Effector memory CD8-positive, alpha-beta T cell (primary cell): ENCODE measurements around the gene TP53TG3D.
"Not testable (repeated sequence)": the region's sequence is repeated elsewhere in the genome, so short reads cannot be mapped to it uniquely, and the experiment has no call there.

Source experiments
- ATAC-seq: fragments of 150-1000 bp; cut with Tn5 transposase; replicated peaks from 2 replicates; pipeline ENCODE4 v1.10.0; 2021; ENCODE audit warnings: mild to moderate bottlenecking, moderate library complexity
- DNase-seq, 3 experiments: peaks; one replicate each; pipeline ENCODE4 v3.0.0; 2021
- H3K27ac Mint-ChIP-seq, 2 donors: one replicate each; pipeline ENCODE4 v1.8.0; 2022; ENCODE audit warnings: mild to moderate bottlenecking in 2 of 2, mixed read lengths in 2 of 2, moderate library complexity in 2 of 2
- H3K27me3 Mint-ChIP-seq, 2 donors: one replicate each; pipeline ENCODE4 v1.8.0; 2022; ENCODE audit warnings: mixed read lengths in 2 of 2
- H3K36me3 Mint-ChIP-seq: one replicate; pipeline ENCODE4 v1.8.0; 2022; ENCODE audit warnings: mild to moderate bottlenecking, moderate library complexity, mixed read lengths; ENCODE audit not compliant: insufficient read depth
- H3K4me1 Mint-ChIP-seq, 2 donors: one replicate each; pipeline ENCODE4 v1.8.0; 2022; ENCODE audit warnings: low read depth in 2 of 2, mixed read lengths in 2 of 2
- H3K4me3 Mint-ChIP-seq, 2 donors: one replicate each; pipeline ENCODE4 v1.8.0; 2022; ENCODE audit warnings: mild to moderate bottlenecking in 2 of 2, mixed read lengths in 2 of 2, moderate library complexity in 2 of 2
- H3K9me3 Mint-ChIP-seq, 2 donors: one replicate each; pipeline ENCODE4 v1.8.0; 2022; ENCODE audit warnings: mixed read lengths in 2 of 2
- total RNA-seq, 9 experiments: gene quantifications; one replicate each; lab custom pipeline; 2026; lab: John Stamatoyannopoulos, UW

TP53TG3D gene, protein sequence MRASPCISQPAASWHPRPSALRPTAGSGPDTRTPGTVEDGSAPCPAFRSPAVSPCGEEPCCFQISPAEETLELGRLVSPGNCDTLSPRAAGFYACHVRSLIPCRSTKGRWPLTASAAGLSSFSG
- 0 to 0.72 (median 0.11) reads per million in 9 experiments for total RNA-seq

DNA sequence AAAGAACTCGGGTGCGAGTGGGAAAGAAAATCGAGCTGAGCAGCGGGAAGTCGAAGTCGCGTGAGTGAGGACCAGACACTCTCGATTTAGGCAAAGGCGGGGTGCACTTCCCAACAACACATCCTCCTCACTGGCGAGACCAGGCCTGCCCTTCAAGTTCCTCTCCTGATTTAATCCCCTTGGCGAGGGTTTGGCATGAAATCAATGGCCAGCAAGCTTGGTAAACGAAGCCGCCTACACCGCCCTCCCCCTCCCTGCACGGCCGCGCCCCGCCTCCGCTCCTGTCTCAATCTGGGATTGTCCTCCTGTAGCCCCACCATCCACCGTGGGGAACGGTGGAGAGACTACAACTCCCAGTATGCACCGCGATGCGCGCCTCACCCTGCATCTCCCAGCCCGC lies at the start of gene TP53TG3D:
Gene TP53TG3D (plus strand): TSS at position 301 of the 400 bp plus-strand sequence. CDS start 68 bp downstream, at position 369.
- not testable (repeated sequence) for H3K27me3 Mint-ChIP-seq, H3K9me3 Mint-ChIP-seq, DNase-seq, H3K4me3 Mint-ChIP-seq, ATAC-seq, H3K36me3 Mint-ChIP-seq, H3K27ac Mint-ChIP-seq, H3K4me1 Mint-ChIP-seq

DNA sequence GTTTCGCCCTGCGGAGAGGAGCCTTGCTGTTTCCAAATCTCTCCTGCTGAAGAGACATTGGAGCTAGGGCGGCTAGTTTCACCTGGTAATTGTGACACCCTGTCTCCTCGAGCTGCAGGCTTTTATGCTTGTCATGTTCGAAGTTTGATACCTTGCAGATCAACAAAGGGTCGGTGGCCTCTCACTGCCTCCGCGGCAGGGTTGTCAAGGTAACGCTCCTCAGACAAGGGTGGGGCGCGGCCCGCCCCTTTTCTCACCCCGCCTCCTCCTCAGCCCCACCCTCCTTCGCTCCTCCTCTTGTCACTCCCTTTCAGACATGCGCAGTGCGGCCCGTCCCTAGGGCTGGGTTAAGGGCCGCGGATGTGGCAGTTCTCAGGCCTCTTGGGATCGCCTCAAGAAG lies 421 bp downstream of the TP53TG3D start:
- not testable (repeated sequence) for ATAC-seq, H3K27ac Mint-ChIP-seq, H3K36me3 Mint-ChIP-seq, H3K4me3 Mint-ChIP-seq, H3K4me1 Mint-ChIP-seq, H3K9me3 Mint-ChIP-seq, H3K27me3 Mint-ChIP-seq
- DNase-seq: peak; percentile 2 to 31 (median 10)

DNA sequence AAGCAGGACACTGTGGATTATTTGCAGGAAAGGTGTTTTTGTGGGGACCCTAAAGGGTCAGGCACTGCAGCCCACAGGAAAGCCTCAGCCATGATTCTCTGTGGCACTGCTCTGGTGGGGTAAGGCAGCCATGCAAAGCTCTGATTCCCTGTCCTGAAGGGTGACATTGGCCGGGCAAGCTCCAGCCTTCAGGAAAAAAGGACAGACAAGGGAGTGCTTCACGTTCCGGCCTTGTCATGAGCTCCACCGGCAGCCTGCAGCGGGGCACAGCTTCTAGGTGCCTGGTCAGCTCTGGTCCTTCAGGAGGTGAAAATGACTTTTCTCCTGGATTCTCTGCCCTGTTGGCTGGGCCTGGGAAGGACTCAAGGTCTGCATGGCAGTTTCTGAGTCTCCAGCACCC lies 8.4 kb downstream of the TP53TG3D start:
- H3K36me3 Mint-ChIP-seq, H3K4me3 Mint-ChIP-seq, H3K9me3 Mint-ChIP-seq, ATAC-seq, H3K27ac Mint-ChIP-seq, H3K4me1 Mint-ChIP-seq, DNase-seq, H3K27me3 Mint-ChIP-seq: not testable (repeated sequence)

GRCh38 chr16:32263552-32263951 lies 10.5 kb downstream of the TP53TG3D start:
- H3K9me3 Mint-ChIP-seq, H3K4me3 Mint-ChIP-seq, DNase-seq, H3K4me1 Mint-ChIP-seq, ATAC-seq, H3K27ac Mint-ChIP-seq, H3K36me3 Mint-ChIP-seq, H3K27me3 Mint-ChIP-seq: not testable (repeated sequence)

DNA sequence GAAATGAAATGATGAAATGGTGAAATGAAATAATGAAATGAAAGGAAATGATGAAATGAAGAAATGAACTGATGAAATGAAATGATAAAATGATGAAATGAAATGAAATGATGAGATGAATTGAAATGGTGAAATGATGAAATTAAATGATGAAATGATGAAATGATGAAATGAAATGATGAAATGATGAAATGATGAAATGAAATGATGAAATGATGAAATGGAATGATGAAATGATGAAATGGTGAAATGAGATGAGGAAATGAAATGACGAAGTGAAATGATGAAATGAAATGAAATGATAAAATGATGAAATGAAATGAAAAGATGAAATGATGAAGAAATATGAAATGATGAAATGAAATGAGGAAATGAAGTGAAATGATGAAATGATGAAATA lies 28.8 kb downstream of the TP53TG3D start:
- H3K27ac Mint-ChIP-seq: not testable (repeated sequence)

GRCh38 chr16:32283024-32283423 lies 29.9 kb downstream of the TP53TG3D start:
- not testable (repeated sequence) for H3K27ac Mint-ChIP-seq, H3K4me3 Mint-ChIP-seq, H3K9me3 Mint-ChIP-seq, ATAC-seq, DNase-seq, H3K27me3 Mint-ChIP-seq, H3K4me1 Mint-ChIP-seq, H3K36me3 Mint-ChIP-seq

More for the DNA sequence above, 28.8 kb downstream of the TP53TG3D start:
- not testable (repeated sequence) for H3K4me1 Mint-ChIP-seq, ATAC-seq, H3K4me3 Mint-ChIP-seq, H3K9me3 Mint-ChIP-seq, DNase-seq, H3K27me3 Mint-ChIP-seq, H3K36me3 Mint-ChIP-seq

GRCh38 chr16:32283917-32284495 lies 30.9 kb downstream of the TP53TG3D start:
- not testable (repeated sequence) for H3K9me3 Mint-ChIP-seq, H3K4me3 Mint-ChIP-seq, H3K36me3 Mint-ChIP-seq, DNase-seq, H3K4me1 Mint-ChIP-seq, ATAC-seq, H3K27ac Mint-ChIP-seq, H3K27me3 Mint-ChIP-seq

DNA sequence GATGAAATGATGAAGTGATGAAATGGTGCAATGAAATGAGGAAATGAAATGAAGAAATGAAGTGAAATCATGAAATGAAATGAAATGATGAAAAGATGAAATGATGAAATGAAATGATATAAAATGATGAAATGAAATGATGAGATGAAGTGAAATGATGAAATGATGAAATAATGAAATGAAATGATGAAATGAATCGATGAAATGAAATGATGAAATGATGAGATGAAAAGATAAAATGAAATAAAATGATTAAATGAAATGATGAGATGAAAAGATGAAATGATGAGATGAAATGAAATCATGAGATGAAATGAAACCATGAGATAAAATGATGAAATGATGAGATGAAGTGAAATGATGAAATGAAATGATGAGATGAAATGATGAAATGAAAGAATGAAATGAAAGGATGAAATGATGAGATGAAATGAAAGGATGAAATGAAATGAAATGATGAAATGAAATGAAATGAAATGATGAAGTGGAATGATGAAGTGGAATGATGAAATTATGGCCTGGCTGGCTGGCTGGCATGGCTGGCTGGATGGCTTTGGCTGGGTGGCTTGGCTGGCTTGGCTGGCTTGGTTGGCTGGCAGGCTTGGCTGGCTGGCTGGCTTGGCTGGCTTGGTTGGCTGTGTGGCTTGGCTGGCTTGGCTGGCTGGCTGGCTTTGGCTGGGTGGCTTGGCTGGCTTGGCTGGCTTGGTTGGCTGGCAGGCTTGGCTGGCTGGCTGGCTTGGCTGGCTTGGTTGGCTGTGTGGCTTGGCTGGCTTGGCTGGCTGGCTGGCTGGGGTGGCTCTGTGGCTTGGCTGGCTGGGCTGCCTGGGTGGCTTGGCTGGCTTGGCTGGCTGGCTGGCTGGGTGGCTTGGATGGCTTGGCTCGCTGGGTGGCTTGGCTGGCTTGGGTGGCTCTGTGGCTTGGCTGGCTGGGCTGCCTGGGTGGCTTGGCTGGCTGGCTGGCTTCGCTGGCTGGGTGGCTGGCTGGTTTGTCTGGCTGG lies 32.0 kb downstream of the TP53TG3D start:
- H3K9me3 Mint-ChIP-seq, DNase-seq, H3K4me1 Mint-ChIP-seq, ATAC-seq, H3K27me3 Mint-ChIP-seq, H3K27ac Mint-ChIP-seq, H3K4me3 Mint-ChIP-seq, H3K36me3 Mint-ChIP-seq: not testable (repeated sequence)

GRCh38 chr16:32286193-32286592 lies 33.1 kb downstream of the TP53TG3D start:
- not testable (repeated sequence) for H3K9me3 Mint-ChIP-seq, H3K27ac Mint-ChIP-seq, H3K36me3 Mint-ChIP-seq, H3K27me3 Mint-ChIP-seq, H3K4me1 Mint-ChIP-seq, DNase-seq, H3K4me3 Mint-ChIP-seq, ATAC-seq

DNA sequence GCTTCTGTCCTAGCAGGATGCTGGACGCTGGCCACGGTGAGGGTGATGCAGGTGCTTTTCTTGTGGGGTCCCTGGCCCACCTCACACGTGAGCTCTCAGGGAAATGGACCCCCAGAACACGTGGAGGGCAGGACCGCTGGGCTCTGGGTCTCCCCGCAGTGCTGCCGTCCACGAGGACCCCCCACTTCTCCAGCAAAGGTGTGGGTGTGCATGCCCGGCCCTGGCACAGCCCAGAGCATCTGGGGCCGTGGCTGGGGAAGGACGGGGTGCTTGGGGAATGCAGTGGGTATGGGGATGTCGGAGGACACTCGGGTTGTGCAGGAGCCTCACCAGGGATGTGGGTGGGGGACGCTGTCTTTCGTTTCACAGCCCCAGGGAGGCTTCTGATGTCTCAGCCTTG lies 34.7 kb downstream of the TP53TG3D start:
- DNase-seq, H3K9me3 Mint-ChIP-seq, ATAC-seq, H3K4me3 Mint-ChIP-seq, H3K27me3 Mint-ChIP-seq, H3K27ac Mint-ChIP-seq, H3K4me1 Mint-ChIP-seq, H3K36me3 Mint-ChIP-seq: not testable (repeated sequence)

DNA sequence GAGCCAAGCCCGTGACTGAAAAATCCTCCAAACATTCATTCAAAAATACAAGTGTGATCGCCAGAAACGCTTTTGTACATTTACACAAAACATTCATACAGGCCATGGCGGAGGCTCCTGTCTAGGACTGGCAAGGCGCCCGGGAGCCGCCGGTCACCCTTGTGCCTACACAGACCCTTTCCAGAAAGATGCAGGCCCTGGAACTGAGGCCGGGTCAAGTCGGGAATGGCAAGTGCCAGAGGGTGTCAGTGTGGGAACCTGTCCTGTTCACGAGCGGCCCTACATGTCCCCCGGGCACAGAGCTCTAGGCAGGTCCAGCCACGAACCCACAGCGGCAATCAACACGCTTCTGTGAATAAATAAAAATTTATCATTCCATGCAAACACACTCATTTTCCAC lies 36.1 kb downstream of the TP53TG3D start:
- not testable (repeated sequence) for ATAC-seq, DNase-seq, H3K9me3 Mint-ChIP-seq, H3K4me1 Mint-ChIP-seq, H3K4me3 Mint-ChIP-seq, H3K27ac Mint-ChIP-seq, H3K36me3 Mint-ChIP-seq, H3K27me3 Mint-ChIP-seq

DNA sequence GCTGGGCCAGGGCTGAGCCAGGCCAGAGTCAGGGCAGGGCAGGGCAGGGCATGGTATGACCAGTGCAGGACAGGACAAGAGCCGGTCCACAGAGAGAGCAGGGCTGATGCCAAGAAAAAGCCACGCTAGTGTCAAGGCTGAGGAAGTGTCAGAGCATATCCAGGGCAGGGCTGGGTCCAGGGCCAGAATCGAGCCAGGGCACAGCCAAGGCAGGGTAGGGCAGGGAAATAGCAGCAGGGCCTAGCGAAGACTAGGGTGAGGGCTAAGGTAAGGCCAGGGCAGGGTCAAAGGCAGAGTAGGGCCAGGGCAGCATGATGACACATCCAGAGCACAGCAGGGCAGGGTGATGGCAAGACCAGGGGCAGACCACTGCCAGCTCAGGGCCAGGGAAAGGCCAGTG lies 49.7 kb downstream of the TP53TG3D start:
- H3K4me3 Mint-ChIP-seq, ATAC-seq, H3K27me3 Mint-ChIP-seq, DNase-seq, H3K36me3 Mint-ChIP-seq, H3K27ac Mint-ChIP-seq, H3K4me1 Mint-ChIP-seq, H3K9me3 Mint-ChIP-seq: not testable (repeated sequence)
